Lower leg skin (tissue), 4 donors: ENCODE results near the gene MAD1L1. TPM values are rescaled to one million over a fixed set of nuclear protein-coding genes. Genes with fewer than 3 reads are reported as not detected.

Experiments used
- DNase-seq, 2 donors: peaks; one replicate each; pipeline ENCODE4 v3.0.0-alpha.2; 2019; ENCODE audit warnings: low spot score in 2 of 2
- H3K4me3 ChIP-seq: fragments of 200-600 bp; sonication (generic); 2 replicates; pipeline ENCODE4 v1.5.1; 2017; ENCODE audit warnings: mild to moderate bottlenecking, low read depth; ENCODE audit not compliant: poor library complexity, severe bottlenecking
- POLR2A ChIP-seq, 2 donors: fragments of 450-650 bp; IDR thresholded peaks; one replicate each; pipeline ENCODE4 v1.6.1; 2016 to 2017; ENCODE audit warnings: antibody characterized with exemption in 2 of 2, mild to moderate bottlenecking in 1 of 2, moderate library complexity in 1 of 2
- WGBS, 2 donors: methylation state at CpG; one replicate each; pipeline ENCODE4 v1.1.5; 2018; 5-methylcytosine and 5-hydroxymethylcytosine counted together
- intact Hi-C: fragments of 100-400 bp; cut with DNase I; formaldehyde crosslinking; loops from one replicate; pipeline ENCODE4 v1.15.0; 2023; ENCODE audit warnings: low total_unique reads
- total RNA-seq, 4 donors: library from RNA; depleted of rRNA; stranded (reverse); fragments of >200 nt; gene quantifications; one replicate each; pipeline ENCODE4 v1.1.0, GENCODE V29; 2016
- TF ChIP-seq, protein P1 (sequence below), 3 donors: fragments of 450-650 bp; IDR thresholded peaks; one replicate each; pipeline ENCODE4 v1.5.1; 2016; ENCODE audit warnings: antibody characterized with exemption in 3 of 3, mild to moderate bottlenecking in 3 of 3, moderate library complexity in 2 of 3

MAD1L1 gene
- total RNA-seq, 4 donors from 2014 or later: 37.7 to 77.8 (median 59.4) TPM

DNA sequence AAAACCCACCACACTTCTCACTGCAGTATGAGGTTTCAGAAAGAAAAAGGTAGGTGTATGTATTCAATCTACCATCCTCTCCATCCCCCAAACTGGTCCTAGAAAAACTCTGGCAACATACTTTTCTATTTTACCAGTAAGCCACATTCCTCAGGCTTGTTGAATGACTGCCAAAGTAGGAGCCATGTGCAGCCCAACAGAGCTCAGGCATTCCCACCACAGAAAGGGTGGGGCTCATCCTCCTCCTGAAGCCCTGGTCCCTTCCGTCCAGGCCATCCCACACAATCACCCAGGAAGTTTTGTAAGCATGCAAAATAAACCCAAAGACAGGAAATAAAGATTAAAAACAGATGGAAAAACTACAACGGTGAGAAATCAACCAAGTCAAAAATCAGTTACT is 57.2 kb downstream of the MAD1L1 start:
- WGBS, 2 donors: 26 to 41% methylated on average over 2 of the region's 2 CpGs
- intact Hi-C loops: no loop called here
- DNase-seq: no peak
- TF ChIP-seq POLR2A (IDR thresholded peaks at IDR 0.05): no peak
- TF ChIP-seq, protein P1, sequence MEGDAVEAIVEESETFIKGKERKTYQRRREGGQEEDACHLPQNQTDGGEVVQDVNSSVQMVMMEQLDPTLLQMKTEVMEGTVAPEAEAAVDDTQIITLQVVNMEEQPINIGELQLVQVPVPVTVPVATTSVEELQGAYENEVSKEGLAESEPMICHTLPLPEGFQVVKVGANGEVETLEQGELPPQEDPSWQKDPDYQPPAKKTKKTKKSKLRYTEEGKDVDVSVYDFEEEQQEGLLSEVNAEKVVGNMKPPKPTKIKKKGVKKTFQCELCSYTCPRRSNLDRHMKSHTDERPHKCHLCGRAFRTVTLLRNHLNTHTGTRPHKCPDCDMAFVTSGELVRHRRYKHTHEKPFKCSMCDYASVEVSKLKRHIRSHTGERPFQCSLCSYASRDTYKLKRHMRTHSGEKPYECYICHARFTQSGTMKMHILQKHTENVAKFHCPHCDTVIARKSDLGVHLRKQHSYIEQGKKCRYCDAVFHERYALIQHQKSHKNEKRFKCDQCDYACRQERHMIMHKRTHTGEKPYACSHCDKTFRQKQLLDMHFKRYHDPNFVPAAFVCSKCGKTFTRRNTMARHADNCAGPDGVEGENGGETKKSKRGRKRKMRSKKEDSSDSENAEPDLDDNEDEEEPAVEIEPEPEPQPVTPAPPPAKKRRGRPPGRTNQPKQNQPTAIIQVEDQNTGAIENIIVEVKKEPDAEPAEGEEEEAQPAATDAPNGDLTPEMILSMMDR (IDR thresholded peaks at IDR 0.05): no peak
- H3K4me3 ChIP-seq: no peak overlapping the region

DNA sequence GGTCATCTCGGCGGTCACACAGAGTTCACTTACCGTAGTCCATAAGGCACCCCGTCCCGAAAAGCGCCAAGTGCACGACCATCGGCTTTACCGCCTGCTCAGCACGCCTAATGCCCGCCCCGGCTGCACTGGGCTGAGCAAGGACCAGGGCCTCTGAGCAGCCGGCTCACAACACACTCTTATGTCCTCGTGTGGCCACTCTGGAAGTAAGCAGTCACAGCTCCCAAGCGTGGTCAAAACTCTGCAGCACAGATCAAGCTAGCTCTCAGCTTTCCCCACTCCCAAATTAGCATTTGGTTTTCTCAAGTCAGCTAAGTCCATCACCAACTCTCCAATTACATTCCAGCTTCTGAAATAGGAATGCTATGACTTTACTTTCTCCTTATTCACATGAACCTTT is 57.7 kb downstream of the MAD1L1 start:
- 77 to 88% methylated on average over 15 of the region's 15 CpGs for WGBS, 2 donors
- TF ChIP-seq POLR2A (IDR thresholded peaks at IDR 0.05): no peak
- TF ChIP-seq, protein P1 (IDR thresholded peaks at IDR 0.05): no peak
- intact Hi-C loops: no loop called here
- no peak overlapping the region for H3K4me3 ChIP-seq
- DNase-seq: no peak

DNA sequence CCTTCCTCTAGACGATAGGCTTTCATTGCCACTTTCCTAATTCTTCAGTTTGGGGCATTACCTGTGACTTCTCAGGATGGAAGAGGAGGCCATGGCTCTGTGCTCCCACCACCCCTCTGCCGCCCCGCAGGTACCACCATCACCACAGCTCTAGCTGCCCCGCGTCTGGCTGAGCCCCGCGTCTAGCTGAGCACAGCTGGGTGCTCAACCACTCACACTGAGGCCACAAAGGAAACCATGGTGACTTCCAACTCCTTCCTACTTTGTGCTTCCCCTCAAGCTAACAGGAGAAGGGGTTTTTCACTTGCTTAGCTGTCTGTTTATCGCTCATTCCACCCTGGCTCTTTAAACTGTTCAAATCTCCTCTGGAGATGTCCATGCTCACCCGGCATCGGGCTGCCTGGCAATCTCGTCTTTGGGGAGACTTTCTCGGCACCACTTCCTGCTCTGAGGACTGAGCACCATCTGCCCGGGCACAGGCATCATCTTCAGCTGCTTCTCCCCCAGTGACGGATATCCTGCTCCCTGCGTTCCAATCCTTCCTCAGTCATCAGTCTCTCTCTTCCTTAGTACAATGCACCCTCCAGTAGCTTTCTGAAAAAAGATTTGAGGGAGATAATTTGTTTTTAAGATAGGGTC is 59.4 kb downstream of the MAD1L1 start:
- TF ChIP-seq, protein P1 (IDR thresholded peaks at IDR 0.05): no peak
- TF ChIP-seq POLR2A (IDR thresholded peaks at IDR 0.05): no peak
- no peak for DNase-seq
- intact Hi-C loops: no loop called here
- H3K4me3 ChIP-seq: no peak overlapping the region
- 81 to 86% methylated on average over 15 of the region's 15 CpGs for WGBS, 2 donors

DNA sequence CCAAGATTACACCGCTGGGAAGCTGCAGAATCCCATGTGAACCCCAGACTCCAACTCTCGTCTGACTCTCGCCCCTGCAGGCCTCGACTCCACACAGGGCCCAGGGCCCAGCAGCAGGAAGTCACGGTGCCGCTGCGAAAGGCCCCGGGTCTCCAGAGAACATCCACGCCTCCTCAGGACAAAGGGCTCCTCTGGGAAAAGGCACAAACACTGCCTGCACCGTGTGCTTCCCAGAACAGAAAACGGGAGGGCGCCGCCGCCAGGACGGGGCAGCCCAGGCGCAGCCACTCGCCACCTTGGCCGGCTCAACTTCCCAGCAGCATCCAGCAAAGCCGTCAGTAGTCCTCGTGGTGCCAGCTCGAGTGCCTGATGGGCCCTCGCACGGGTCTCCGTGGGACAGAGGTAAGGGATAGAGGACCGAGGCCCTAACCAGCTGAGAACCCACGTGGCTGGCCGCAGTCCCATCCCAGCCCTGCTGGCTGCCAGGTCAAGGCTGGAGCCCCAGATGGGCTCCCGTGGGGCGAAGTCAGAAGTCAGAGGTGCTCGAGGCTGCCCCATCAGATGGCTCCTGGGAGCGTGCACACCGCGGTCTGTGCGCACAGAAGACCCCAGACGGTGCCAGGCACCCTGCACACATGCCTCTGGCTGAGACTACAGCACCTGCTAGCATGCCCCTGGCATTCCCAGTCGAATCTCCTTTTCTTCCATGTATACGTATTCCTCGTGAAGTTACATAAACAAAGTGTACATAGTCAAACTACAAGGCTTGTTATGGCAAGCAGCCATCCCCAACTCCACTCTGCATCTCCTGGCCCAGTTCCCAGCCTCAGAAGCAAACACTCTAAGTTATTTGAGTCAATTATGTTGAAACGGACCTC is 60.2 kb downstream of the MAD1L1 start:
- WGBS, 2 donors: 72 to 86% methylated on average over 23 to 39 of the region's 39 CpGs
- no peak for TF ChIP-seq POLR2A (IDR thresholded peaks at IDR 0.05)
- TF ChIP-seq, protein P1 (IDR thresholded peaks at IDR 0.05): no peak
- intact Hi-C loops: no loop called here
- no peak for DNase-seq
- H3K4me3 ChIP-seq: no peak overlapping the region

DNA sequence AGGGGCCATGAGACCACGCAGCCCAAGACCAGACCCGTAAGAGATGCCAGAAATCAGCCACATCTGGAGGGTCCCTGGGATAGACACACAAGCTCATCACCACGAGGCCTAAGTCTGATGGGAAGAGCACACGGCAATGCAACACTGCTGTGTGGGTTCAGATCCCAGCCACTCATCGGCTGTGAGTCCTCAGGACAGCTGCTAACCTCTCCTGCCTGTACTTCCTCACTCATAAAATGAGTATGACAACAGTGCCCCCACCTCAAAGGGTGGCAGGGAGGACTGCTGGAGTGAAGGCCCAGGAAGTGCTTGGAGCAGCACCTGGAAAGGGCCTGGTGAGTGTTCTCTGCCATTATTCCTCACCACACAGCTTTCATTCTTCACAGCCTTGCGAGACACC is 60.9 kb downstream of the MAD1L1 start:
- no peak overlapping the region for H3K4me3 ChIP-seq
- WGBS, 2 donors: 95 to 96% methylated on average over 6 of the region's 6 CpGs
- no peak for TF ChIP-seq POLR2A (IDR thresholded peaks at IDR 0.05)
- TF ChIP-seq, protein P1 (IDR thresholded peaks at IDR 0.05): no peak
- intact Hi-C loops: no loop called here
- no peak for DNase-seq
